ENCODE measurements around the gene DPEP2.

DNA sequence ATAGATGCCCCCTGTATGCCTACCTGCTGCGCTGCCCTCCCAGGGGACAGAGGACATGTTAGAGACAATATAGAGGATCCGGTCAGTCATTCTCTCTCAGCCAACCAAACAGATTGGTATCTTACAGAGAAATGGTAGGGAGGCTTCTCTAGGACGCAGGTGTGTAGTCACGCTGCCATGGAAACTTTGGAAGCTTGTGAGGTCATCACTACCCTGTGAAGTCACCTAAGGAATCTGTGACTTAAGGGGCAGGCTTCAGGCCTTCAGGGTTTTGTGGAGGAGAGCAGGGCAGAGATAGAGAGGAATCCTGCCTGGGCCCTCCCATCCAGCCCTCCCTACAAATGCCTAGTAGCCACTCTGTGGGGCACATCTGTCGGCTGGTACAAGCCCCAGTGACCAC lies 16.4 kb upstream of the DPEP2 start, which contains the start of gene DPEP2NB:
- TF ChIP-seq, protein P1, sequence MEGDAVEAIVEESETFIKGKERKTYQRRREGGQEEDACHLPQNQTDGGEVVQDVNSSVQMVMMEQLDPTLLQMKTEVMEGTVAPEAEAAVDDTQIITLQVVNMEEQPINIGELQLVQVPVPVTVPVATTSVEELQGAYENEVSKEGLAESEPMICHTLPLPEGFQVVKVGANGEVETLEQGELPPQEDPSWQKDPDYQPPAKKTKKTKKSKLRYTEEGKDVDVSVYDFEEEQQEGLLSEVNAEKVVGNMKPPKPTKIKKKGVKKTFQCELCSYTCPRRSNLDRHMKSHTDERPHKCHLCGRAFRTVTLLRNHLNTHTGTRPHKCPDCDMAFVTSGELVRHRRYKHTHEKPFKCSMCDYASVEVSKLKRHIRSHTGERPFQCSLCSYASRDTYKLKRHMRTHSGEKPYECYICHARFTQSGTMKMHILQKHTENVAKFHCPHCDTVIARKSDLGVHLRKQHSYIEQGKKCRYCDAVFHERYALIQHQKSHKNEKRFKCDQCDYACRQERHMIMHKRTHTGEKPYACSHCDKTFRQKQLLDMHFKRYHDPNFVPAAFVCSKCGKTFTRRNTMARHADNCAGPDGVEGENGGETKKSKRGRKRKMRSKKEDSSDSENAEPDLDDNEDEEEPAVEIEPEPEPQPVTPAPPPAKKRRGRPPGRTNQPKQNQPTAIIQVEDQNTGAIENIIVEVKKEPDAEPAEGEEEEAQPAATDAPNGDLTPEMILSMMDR (IDR thresholded peaks at IDR 0.05; ENCODE audit: low read depth, low read length, poor library complexity, severe bottlenecking) = no peak
- TF ChIP-seq EZH2phosphoT487 (IDR thresholded peaks at IDR 0.05; ENCODE audit: borderline replicate concordance, low read length) = no peak

Data from DOHH2 (cell line).